Measurements from ENCODE around the gene EDN2.

Gene EDN2

DNA sequence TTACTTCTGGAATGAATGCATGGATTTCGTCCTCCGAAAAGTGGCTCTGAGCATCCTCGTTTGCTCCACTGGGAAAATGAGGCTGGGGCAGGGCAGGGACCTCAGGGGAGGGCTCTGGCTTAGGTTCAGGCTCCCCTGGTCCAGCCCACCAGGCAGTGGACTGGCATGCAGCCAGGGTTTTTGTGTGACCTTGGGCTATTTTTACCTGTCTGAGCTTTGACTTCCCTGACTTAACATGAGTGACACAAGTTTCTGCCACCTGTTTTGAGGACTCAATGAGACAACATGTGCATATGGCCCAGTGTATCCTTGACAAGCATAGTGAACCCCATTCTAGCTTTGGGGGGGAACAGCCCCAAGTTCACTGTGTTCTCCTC, 32.6 kb upstream of the EDN2 start:
- DNase-seq (ENCODE audit: low spot score) = no peak

GRCh38 chr1:41516168-41517061, 31.9 kb upstream of the EDN2 start:
- DNase-seq (ENCODE audit: low spot score) = peak; percentile 93

DNA sequence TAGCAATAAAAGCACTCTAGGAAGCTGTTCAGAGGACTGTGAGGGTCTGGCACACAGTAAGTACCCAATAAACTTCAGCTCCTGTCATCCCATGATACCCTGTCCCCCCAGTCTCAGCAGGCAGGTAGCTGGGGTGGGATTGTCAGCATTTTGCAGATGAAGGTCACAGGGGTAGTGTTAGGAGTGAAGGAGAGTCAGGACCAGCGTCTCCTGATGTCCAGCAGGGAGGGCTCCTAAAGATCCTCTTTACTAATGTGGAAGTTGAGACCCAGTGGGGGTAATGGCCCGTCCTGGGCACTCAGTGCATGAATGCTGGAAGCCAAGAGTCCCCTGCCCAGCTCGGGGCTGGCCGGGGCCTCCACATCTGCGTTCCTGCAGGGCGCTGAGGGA, 31.3 kb upstream of the EDN2 start:
- DNase-seq (ENCODE audit: low spot score) = no peak

GRCh38 chr1:41515131-41515678, 30.7 kb upstream of the EDN2 start:
- peak; percentile 87 for DNase-seq (ENCODE audit: low spot score)

DNA sequence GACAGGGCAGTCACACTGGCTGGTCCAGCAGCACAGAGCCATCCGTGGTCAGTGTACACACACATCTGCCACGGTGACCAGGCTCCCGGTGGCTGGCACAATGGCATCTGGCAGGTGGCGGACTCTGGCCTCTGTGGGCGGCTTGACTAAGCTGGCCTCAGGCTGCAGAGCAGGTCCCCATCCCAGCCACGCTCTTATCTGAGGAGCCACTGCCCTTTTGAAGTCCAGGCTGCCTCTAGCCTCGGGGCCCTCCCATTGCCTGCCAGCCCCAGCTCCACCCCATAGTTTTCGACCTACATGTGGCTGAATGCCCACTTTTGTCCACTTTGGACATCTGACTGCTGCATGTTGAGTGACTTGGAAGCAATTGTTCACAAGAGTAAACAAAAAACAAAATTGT, 29.9 kb upstream of the EDN2 start:
- DNase-seq (ENCODE audit: low spot score) = no peak

GRCh38 chr1:41513383-41513735, 28.9 kb upstream of the EDN2 start:
- no peak for DNase-seq (ENCODE audit: low spot score)

DNA sequence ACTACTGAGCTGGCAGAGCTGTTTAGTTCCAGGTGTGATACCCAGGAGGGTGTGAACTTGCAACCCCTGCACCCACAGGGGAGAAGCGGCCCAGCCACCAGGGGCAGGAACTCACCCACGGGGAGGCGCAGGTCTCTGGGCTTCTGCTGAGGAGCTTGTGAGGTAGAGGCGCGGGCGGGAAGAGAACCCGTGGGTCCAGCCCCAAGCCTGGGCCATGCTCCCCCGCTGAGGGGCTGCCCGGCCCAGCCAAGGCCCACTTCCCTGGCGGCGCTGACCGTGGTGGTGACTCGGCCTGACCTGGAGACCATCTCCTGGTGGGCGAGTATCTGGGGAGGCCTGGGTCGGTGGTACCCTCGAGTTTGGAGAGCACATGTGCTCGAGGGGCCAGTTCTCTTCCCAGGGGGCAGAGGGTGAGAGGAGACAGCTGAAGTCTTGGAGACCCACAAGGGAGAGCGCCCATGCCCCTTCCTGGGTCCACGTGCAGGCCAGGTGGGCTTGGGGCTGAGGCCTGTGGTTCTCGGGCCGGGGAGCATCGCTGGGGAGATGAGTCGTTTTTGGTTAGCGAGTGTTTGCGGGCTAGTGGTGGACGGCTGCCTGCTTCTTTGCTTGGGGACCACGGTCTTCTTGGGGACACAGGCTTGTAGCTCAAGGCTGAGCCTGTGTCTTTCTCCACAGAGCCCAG, 28.4 kb upstream of the EDN2 start:
- no peak for DNase-seq (ENCODE audit: low spot score)

DNA sequence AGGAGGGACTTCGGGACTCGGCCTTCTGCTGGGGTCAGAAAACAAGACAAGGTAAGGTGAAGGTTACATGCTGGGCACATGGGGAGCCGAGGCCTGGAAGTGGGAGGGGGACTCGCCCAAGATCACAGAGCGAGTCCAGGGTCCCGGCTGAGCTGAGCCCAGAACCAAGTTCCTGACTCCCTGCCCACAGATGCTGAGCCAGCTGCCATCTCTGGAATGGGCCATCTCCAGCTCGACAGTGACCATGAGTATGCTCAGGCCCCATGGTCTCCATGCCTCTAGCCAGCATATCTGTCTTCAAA, 26.7 kb upstream of the EDN2 start:
- no peak for DNase-seq (ENCODE audit: low spot score)

GRCh38 chr1:41510531-41511238, 26.2 kb upstream of the EDN2 start:
- no peak for DNase-seq (ENCODE audit: low spot score)

- DNase-seq (ENCODE audit: low spot score) = no peak
These were observed 24.8 kb upstream of the EDN2 start for GRCh38 chr1:41509270-41509671.

DNA sequence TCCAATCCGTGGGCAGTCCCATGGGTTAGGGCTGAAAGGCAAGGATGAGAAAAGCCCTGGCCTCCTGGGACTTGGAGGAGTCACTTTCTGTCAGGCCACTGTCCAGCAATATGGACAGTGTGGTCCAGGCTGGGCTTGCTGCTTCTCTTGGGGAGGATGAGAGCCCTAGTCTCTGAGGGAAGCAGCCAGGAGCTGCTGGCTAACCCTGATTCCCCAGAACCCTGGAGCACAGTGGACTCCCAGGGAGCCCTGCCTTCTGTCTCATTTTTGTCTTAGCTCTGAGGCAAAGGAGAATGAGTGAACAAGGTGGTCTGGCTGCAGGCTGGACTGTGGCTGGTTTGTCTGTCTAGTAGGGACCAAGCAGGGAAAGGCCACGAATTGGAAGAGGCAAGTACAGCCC, 23.8 kb upstream of the EDN2 start:
- DNase-seq (ENCODE audit: low spot score) = no peak

DNA sequence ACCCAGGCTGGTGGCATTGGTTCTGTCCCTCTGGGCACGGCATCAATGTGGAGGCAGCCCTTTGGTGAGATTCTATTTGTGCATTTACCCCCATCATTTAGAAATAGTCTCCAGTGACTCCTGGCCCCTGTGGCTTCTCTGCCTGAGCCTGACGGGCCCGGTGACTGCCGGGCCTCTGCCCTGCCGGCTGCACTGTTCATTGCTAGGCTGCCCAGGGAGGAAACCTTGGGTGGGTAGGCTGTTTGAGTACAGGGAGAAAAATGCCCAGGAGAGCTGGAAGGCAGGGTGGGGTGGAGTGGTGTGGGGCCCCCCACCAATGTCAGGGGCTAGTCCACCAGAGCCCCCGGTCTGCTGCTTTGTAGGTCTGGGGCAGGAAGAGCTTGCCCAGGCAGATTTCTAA, 23.4 kb upstream of the EDN2 start:
- no peak for DNase-seq (ENCODE audit: low spot score)

DNA sequence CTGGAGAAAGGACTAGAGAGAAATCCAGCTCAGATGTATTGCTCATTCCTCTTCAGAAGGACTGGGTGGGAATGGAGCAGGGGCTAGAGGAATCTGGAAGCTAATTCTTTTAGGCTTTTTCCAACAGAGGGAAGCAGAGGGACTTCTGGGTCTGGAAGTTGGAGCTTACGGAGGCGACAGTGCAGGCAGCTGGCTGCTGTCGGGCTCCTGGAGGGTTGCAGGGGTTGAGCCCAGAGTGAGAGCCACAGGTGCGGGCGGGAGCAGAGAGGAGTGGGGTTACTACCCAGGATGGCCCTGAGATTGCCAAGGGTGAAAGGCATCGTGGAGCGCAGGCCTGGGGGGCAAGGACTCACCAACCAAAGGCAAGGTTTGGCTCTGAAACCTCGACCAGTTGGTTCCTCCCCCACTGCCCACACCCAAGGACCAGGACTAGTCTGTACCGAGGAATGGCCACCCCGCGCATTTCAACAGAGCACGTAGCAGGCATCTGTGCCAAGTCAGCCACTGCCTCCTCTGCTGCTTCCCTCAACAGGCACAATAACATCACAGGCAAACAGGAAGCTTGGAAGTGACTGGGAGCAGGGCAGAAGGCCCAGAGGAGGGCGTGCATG, 22.7 kb upstream of the EDN2 start:
- DNase-seq (ENCODE audit: low spot score) = no peak

GRCh38 chr1:41504114-41505035, 19.9 kb upstream of the EDN2 start:
- DNase-seq (ENCODE audit: low spot score) = no peak

DNA sequence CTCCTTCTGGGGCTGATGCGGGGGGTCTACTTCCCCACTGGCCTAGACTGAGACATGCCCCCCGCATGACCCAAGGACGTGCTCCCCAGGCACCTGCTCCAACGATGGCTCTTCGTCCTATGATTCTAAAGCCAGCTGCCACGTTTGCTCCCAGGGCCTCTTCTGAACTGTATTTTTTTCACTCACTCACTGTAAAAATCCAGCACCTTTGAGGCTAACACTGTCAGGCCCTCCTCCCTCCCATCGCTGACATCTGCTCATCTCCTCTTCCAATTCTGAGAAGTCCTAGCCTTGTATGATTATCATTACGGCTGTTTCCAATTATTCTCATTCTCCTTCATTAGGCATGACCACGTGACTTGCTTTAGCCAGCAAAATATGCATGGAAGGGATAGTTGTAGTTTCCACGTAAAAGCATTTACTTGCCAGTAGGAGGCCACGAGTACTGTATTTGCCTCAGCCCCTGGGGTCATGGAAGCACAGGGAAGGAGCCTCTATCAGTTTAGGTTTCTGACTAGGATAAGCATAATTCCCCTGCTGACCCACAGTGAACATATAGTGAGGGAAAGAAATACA, 19.1 kb upstream of the EDN2 start:
- DNase-seq (ENCODE audit: low spot score) = no peak

DNA sequence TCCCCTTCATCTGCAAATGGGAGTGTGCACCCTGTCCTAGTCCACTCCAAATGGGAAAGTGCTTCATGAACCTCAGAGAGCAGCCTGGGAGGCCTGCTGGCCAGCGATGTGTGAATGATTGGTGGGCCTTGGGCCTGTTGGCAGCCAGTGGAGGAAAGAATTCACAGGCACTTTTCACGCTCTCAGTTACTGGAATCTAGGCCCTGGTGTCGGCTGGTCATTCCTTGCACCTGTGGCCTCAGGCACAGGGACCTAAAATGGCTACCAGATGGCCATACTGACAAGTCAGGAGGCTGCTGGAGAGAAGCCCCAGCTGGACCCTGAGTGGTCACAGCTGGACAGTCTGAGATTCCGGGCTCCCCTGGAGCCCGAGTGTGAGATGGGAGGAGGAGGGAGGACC, 18.4 kb upstream of the EDN2 start:
- DNase-seq (ENCODE audit: low spot score) = no peak

DNA sequence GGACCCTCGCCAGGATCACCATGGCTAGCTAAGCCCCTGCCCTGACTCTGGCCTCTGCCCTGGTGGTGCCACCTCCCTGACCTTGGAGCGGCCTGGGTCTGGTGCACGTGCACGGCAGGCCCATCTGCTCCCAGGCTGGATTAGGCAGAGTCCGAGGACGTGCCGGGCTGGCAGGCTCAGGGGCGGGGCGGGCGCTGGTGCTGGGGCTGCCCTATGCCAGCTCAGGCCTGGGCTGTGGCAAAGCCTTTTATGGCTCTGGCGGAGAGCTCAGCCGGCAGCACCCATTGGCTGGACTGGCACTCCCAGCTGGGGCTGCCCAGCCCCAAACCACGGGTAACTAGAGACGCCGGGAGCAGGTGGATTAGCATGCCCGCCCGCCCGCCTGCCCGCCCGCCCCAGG, 17.1 kb upstream of the EDN2 start:
- DNase-seq (ENCODE audit: low spot score) = no peak

DNA sequence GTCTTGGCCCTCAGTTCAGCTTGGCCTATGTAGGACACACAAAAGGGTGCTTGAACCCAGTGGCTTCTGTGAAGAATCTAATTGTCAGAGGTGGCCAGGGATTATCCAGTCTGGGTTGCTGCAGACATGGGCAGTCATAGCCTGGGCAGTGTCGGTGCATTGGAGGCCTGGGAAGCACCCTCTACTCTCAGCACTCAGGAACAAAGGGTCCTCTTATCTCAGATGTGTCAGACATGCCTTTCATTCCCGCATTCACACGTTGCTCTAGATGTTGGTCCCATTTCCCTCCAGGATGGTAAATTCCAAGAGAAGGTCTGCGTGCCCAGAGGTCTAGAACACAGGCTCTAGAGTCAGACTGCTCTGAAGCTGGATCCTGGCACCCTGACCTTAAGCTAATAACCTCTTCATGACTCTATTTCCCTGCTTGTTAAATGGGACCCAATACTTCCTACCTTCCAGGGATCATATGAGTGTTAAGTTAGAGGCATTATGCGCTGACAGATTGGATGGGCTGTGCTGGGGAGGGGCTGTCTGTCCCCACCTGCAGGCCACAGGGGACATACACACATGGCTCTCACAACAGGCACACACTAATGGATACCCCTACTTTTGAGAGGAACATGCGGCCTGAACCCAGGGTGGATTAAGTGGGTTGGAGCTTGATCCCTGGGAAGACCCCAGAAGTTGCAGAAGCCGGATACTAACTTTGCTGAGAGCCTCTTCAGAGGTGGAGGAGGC, 16.5 kb upstream of the EDN2 start:
- DNase-seq (ENCODE audit: low spot score) = no peak

- DNase-seq (ENCODE audit: low spot score) = no peak
These were observed 15.9 kb upstream of the EDN2 start for GRCh38 chr1:41500378-41500777.

- no peak for DNase-seq (ENCODE audit: low spot score)
These were observed 15.1 kb upstream of the EDN2 start for GRCh38 chr1:41499591-41499990.
